Stimulated activated naive CD4-positive, alpha-beta T cell treated with Interleukin-2 at 50 U/mL for 16 hours (primary cell): ENCODE measurements around the gene MAGI1.

Experiments
- DNase-seq: peaks from one replicate; lab custom pipeline; 2025; lab: John Stamatoyannopoulos, UW

MAGI1 gene

GRCh38 chr3:65666448-65667091 is 372.1 kb downstream of the MAGI1 start:
- DNase-seq: no peak

GRCh38 chr3:65665915-65666314 is 372.8 kb downstream of the MAGI1 start:
- no peak for DNase-seq

GRCh38 chr3:65664931-65665330 is 373.8 kb downstream of the MAGI1 start:
- DNase-seq: no peak

GRCh38 chr3:65664446-65664845 is 374.3 kb downstream of the MAGI1 start:
- DNase-seq: no peak

GRCh38 chr3:65662095-65662494 is 376.6 kb downstream of the MAGI1 start:
- DNase-seq: no peak

- no peak for DNase-seq
Observed at GRCh38 chr3:65660000-65660598, 378.6 kb downstream of the MAGI1 start.

- no peak for DNase-seq
Observed at GRCh38 chr3:65659396-65659795, 379.3 kb downstream of the MAGI1 start.

GRCh38 chr3:65658401-65658800 is 380.3 kb downstream of the MAGI1 start:
- DNase-seq: no peak

- DNase-seq: no peak
Observed at GRCh38 chr3:65655061-65655460, 383.7 kb downstream of the MAGI1 start.

- no peak for DNase-seq
Observed at GRCh38 chr3:65653731-65654130, 385.0 kb downstream of the MAGI1 start.

GRCh38 chr3:65650247-65650646 is 388.5 kb downstream of the MAGI1 start:
- no peak for DNase-seq

- DNase-seq: no peak
Observed at GRCh38 chr3:65647369-65647768, 391.3 kb downstream of the MAGI1 start.

- no peak for DNase-seq
Observed at GRCh38 chr3:65642883-65643282, 395.8 kb downstream of the MAGI1 start.

- no peak for DNase-seq
Observed at GRCh38 chr3:65641777-65642176, 396.9 kb downstream of the MAGI1 start.

GRCh38 chr3:65641045-65641444 is 397.7 kb downstream of the MAGI1 start:
- DNase-seq: no peak

GRCh38 chr3:65639444-65639843 is 399.3 kb downstream of the MAGI1 start:
- DNase-seq: no peak

GRCh38 chr3:65638301-65638700 is 400.4 kb downstream of the MAGI1 start:
- DNase-seq: no peak

- no peak for DNase-seq
Observed at GRCh38 chr3:65636326-65636725, 402.4 kb downstream of the MAGI1 start.

GRCh38 chr3:65635657-65636056 is 403.1 kb downstream of the MAGI1 start:
- DNase-seq: no peak

- DNase-seq: no peak
Observed at GRCh38 chr3:65633018-65633638, 405.6 kb downstream of the MAGI1 start.

- DNase-seq: no peak
Observed at GRCh38 chr3:65632414-65632813, 406.3 kb downstream of the MAGI1 start.

- DNase-seq: no peak
Observed at GRCh38 chr3:65628978-65629377, 409.7 kb downstream of the MAGI1 start.

GRCh38 chr3:65627062-65627461 is 411.7 kb downstream of the MAGI1 start:
- DNase-seq: no peak

- no peak for DNase-seq
Observed at GRCh38 chr3:65625305-65625704, 413.4 kb downstream of the MAGI1 start.
